HUES48 (cell line): ENCODE data around the gene SLC35A3.
"Not testable (repeated sequence)": the region's sequence is repeated elsewhere in the genome, so short reads cannot be mapped to it uniquely, and the experiment has no call there.

Experiments used
- H3K27ac ChIP-seq: one replicate; pipeline ENCODE4 v1.7.0; 2013; ENCODE audit warnings: low read depth, low read length, inconsistent platforms
- H3K27me3 ChIP-seq: 2 replicates; pipeline ENCODE4 v1.6.1; 2013; ENCODE audit warnings: mild to moderate bottlenecking, low read length; ENCODE audit not compliant: control insufficient read depth, insufficient read depth
- H3K36me3 ChIP-seq: 2 replicates; pipeline ENCODE4 v1.6.1; 2013; ENCODE audit warnings: low read length; ENCODE audit not compliant: control insufficient read depth, insufficient read depth
- H3K4me1 ChIP-seq: 2 replicates; pipeline ENCODE4 v1.6.1; 2013; ENCODE audit warnings: mild to moderate bottlenecking, low read length; ENCODE audit not compliant: control insufficient read depth, insufficient read depth
- H3K4me3 ChIP-seq: 2 replicates; pipeline ENCODE4 v1.5.1; 2013; ENCODE audit warnings: mild to moderate bottlenecking, low read depth, low read length
- H3K9ac ChIP-seq: 2 replicates; pipeline ENCODE4 v1.6.1; 2013; ENCODE audit warnings: mild to moderate bottlenecking, low read depth, low read length, moderate library complexity
- H3K9me3 ChIP-seq: 2 replicates; pipeline ENCODE4 v1.6.1; 2013; ENCODE audit warnings: low read length; ENCODE audit not compliant: control insufficient read depth, insufficient read depth

SLC35A3 gene

DNA sequence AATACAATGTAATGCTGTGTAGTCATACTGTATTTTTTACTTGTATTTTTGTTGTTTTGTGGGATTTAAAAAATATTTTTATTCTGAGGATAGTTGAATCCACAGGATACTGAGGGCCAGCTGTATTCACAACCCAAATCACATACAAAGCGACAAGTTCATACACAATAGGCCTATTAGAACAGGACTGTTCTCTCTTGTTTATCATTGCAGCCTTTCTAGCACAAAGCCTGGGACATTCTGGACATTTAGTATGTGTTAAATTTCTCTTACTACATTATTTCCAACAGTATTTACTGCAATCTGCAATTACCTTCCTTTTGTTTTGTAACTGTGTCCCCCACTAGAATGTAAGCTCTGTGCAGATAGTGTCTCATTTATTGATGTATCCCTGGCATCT is 65.4 kb downstream of the SLC35A3 start:
- Histone ChIP-seq H3K9me3 (no peaks in the 10 kb centered on the region), H3K36me3 (no peaks in the 10 kb centered on the region), H3K9ac (no peak overlapping the region), H3K27me3 (no peaks in the 10 kb centered on the region), H3K4me1 (peaks cover 11% of the 10 kb centered on the region), H3K27ac (no peak overlapping the region), H3K4me3 (no peak overlapping the region)

DNA sequence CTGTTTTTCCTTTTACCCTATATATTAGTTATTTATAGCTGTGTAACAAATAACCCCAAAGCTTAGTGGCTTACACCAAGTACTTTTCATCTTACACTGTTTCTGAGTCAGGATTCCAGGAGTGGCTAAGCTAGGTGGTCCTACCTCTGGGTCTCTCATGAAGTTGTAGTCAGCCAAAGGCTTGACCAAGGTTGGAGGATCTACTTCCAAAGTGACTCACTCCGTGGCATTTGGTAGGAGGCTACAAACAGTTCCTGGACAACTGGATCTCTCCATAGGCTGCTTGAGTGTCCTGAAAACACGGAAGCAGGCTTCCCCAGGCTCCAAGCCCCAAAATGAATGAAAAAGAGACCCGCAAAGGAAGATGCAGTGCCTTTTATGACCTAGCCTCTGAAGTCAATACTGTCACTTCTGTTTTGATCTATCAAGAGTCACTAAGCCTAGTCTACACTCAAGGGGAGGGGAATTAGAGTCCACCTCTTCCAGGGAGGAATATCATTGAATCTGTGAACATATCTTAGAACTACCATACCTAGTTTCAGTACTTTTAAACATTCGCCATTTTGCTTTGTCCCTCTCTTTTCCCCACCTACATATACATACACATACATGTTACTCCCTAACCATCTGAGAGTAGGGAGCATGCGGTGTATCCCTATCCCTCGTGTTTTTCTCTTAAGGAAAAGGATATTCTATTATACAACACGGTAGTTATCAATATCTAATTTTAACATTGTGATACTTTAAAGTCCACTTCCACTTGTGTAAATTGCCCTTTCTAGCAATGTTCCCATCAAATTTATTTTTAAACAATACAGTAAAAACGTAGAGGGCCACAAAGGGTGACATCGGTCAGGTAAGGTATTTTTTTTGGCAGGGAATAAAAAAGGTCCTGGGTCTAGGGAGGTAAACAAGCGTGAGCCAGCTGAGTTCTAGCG is 67.2 kb downstream of the SLC35A3 start:
- H3K27me3 ChIP-seq: no peaks in the 10 kb centered on the region
- no peaks in the 10 kb centered on the region for H3K36me3 ChIP-seq
- H3K4me1 ChIP-seq: peaks cover 13% of the 10 kb centered on the region
- peak overlapping the region; percentile 94 for H3K4me3 ChIP-seq
- H3K27ac ChIP-seq: peak overlapping the region; percentile 98
- H3K9ac ChIP-seq: peak overlapping the region; percentile 97
- H3K9me3 ChIP-seq: no peaks in the 10 kb centered on the region

DNA sequence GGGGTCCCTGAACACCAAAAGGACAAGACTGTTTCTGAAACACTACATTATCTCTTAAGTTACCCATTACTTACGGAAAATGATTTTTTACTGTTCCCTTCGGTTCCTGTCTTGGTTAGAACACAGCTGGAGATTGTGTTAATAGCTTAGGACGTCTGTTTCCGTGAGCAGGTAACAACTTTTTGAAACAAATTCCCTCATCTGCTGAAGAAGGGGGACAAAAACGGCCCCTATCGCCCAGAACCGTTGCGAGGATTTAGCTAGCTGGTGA is 67.8 kb downstream of the SLC35A3 start:
- Histone ChIP-seq H3K9me3 (no peaks in the 10 kb centered on the region), H3K27ac (peak overlapping the region; percentile 98), H3K4me1 (peaks cover 18% of the 10 kb centered on the region), H3K36me3 (no peaks in the 10 kb centered on the region), H3K4me3 (peak overlapping the region; percentile 94), H3K9ac (peak overlapping the region; percentile 97), H3K27me3 (no peaks in the 10 kb centered on the region)

DNA sequence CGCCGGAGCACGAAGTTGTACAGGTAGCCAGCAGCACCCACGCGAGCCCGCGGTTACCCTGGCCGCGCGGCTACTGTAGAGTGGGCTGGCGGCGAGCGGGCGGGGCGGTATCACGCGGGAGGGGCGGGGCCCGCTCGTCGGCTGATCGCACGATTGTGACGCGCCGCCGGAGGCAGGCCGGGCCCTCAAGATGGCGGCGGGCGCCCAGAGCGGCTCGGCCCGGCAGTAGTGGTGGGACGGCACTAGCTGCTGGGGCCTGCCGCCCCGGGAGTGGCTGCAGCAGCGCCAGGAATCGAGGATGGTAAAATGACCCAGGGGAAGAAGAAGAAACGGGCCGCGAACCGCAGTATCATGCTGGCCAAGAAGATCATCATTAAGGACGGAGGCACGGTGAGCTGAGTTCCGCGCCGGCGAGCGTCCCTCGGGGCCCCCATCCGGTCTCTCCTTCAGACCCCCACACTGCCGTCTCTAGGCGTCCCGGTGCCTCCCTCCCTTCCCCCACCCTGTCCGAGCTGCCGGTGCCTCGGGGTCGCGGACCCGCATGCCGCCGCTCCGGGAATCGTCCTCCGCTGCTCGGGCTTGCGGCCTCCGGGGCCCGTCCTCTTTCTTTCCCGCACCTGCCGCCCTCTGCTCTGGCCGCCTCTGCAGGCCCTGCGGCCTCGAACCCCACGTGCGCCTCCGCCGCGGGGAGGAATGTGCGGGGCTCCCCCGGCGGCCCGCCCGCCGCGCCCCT is 68.3 kb downstream of the SLC35A3 start:
- H3K4me1 ChIP-seq: peaks cover 18% of the 10 kb centered on the region
- H3K9ac ChIP-seq: peak overlapping the region; percentile 97
- H3K4me3 ChIP-seq: peak overlapping the region; percentile 94

DNA sequence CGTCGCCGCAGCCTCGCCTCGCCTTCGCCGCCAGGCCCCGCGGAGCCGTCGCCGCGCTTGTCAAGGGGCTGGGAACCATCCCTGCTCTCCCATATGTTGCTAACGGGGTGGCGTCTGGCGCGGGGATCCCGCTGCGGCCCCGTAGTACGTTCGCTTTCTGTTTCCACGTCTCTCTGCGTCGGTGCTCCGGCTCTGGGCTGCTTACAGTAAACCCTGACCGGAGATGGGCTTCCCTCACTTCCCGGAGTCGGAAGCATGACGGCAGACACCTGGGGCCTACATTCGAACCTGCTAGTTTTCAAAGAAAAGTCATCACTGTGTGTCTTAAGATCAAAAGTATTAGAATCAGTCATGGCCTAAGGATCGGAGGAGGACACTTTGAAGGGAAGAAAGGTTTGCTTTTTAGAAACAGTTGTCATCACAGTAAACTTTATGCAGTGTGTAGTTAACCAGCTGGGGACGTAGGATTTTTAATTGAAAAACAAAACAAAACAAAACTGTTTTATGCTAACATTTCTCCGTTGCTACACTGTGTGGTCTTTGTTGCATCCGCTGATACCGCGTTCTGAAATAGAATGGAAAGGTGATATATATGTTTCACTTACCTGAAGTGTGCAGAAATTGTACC is 69.0 kb downstream of the SLC35A3 start:
- no peaks in the 10 kb centered on the region for H3K27me3 ChIP-seq
- peaks cover 18% of the 10 kb centered on the region for H3K4me1 ChIP-seq

More for the DNA sequence above, 68.3 kb downstream of the SLC35A3 start:
- Histone ChIP-seq H3K9me3 (no peaks in the 10 kb centered on the region), H3K27ac (peak overlapping the region; percentile 98), H3K36me3 (no peaks in the 10 kb centered on the region), H3K27me3 (no peaks in the 10 kb centered on the region)

DNA sequence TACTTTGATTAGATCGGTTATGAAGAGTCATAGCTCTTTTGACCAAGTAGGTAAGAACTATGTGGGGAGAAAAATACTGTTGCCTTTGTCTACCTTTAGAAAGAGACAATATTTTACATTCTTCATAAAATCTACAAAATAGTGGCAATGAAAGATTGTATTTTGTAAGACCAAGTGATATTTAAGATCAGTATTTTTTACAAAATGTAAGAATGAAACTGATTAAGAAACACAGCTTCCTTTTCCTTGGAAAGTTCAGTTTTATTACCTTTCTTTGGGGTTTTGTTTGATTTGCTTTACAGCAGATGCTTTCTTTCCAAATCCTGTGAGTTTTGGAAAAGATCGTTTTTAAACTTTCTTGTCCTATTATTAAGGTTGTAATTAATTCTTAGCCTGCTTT is 69.8 kb downstream of the SLC35A3 start:
- no peaks in the 10 kb centered on the region for H3K27me3 ChIP-seq
- H3K36me3 ChIP-seq: peaks cover 4% of the 10 kb centered on the region; the same call in 1 of the 2 replicates
- no peak overlapping the region for H3K27ac ChIP-seq
- peak overlapping the region; percentile 94 for H3K4me3 ChIP-seq
- no peaks in the 10 kb centered on the region for H3K9me3 ChIP-seq
- H3K9ac ChIP-seq: no peak overlapping the region
- peaks cover 18% of the 10 kb centered on the region for H3K4me1 ChIP-seq

More for the DNA sequence above, 69.0 kb downstream of the SLC35A3 start:
- H3K9me3 ChIP-seq: no peaks in the 10 kb centered on the region
- peak overlapping the region; percentile 97 for H3K9ac ChIP-seq
- peak overlapping the region; percentile 94 for H3K4me3 ChIP-seq
- peaks cover 3% of the 10 kb centered on the region; the same call in 1 of the 2 replicates for H3K36me3 ChIP-seq
- peak overlapping the region; percentile 98 for H3K27ac ChIP-seq

DNA sequence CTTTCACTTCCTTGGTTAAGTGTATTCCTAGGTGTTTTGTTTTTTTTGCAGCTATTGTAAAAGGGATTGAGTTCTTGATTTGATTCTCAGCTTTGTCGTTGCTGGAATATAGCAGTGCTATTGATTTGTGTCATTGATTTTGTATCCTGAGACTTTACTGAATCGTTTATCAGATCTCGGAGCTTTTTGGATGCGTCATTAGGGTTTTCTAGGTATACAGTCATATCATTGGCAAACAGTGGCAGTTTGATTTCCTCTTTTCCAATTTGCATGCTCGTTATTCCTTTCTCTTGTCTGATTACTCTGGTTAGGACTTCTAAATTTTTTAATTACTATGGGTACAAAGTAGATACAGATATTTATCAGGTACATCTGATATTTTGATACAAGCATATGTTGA is 75.4 kb downstream of the SLC35A3 start:
- no peaks in the 10 kb centered on the region for H3K27me3 ChIP-seq
- no peaks in the 10 kb centered on the region for H3K9me3 ChIP-seq
- H3K9ac ChIP-seq: no peak overlapping the region
- no peak overlapping the region for H3K4me3 ChIP-seq
- no peak overlapping the region for H3K27ac ChIP-seq
- peaks cover 4% of the 10 kb centered on the region; the same call in 1 of the 2 replicates for H3K36me3 ChIP-seq
- H3K4me1 ChIP-seq: peaks cover 31% of the 10 kb centered on the region

DNA sequence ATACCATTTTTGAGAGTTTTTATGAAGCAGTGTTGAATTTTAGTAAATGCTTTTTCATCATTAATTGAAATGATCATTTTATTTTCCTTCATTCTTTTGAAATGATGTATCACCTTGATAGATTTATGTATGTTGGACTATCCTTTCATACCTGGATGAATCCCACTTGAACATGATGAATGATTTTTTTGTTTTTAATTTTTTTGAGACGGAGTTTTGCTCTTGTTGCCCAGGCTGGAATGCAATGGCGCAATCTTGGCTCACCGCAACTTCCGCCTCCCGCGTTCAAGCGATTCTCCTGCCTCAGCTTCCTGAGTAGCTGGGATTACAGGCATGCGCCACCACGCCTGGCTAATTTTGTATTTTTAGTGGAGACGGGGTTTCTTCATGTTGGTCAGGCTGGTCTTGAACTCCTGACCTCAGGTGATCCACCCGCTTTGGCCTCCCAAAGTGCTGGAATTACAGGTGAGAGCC is 77.5 kb downstream of the SLC35A3 start:
- H3K27ac ChIP-seq: peak overlapping the region; percentile 12
- H3K4me3 ChIP-seq: not testable (repeated sequence)

DNA sequence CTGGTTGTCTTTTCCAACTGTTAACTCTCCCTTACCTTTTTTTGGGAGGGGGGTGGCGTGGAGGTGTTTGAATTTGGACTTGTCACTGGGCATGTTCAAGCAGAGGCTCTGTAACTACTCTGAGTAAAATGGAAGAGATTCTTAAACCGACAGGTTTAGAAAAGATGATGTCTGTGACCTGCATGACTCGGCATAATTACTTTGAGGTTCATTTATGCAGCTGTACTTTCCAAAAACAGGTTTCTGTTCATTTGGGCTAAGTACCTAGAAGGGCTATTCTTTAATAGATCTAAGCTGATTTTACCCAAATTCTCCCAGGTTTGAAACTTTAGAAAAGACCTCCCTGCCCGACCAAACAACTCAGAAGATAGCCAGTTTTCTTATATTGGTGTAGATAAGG is 80.3 kb downstream of the SLC35A3 start:
- peaks cover 10% of the 10 kb centered on the region for H3K36me3 ChIP-seq
- H3K9me3 ChIP-seq: no peaks in the 10 kb centered on the region
- H3K4me3 ChIP-seq: no peak overlapping the region
- H3K27ac ChIP-seq: no peak overlapping the region
- H3K4me1 ChIP-seq: peaks cover 24% of the 10 kb centered on the region
- no peaks in the 10 kb centered on the region for H3K27me3 ChIP-seq
- H3K9ac ChIP-seq: no peak overlapping the region; the same call in 1 of the 2 replicates

More for the DNA sequence above, 77.5 kb downstream of the SLC35A3 start:
- not testable (repeated sequence) for H3K27me3 ChIP-seq, H3K9me3 ChIP-seq, H3K9ac ChIP-seq
- Histone ChIP-seq H3K4me1 (peaks cover 27% of the 10 kb centered on the region), H3K36me3 (peaks cover 14% of the 10 kb centered on the region)

DNA sequence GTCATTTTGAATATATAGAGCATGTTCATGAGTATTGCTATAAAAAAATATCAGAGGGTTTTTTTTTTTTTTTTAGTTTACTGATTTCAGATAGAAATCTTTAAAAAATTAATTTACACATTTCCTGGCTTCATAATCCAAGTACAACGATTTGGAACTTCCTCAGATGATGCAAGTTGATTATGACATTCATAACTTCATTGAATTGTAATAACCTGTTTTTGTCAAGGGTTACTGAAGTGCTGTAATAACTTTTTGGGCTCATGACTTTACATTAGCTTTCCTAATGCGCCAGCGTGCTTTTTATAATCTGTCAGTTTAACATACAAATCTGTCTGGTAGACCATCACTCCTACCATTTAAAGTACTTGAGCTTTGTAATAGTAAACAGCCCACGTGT is 81.6 kb downstream of the SLC35A3 start:
- H3K36me3 ChIP-seq: peaks cover 10% of the 10 kb centered on the region
- H3K4me1 ChIP-seq: peaks cover 24% of the 10 kb centered on the region
- H3K9me3 ChIP-seq: no peaks in the 10 kb centered on the region
- no peak overlapping the region for H3K27ac ChIP-seq
- no peaks in the 10 kb centered on the region for H3K27me3 ChIP-seq
- H3K4me3 ChIP-seq: no peak overlapping the region
- no peak overlapping the region for H3K9ac ChIP-seq
